HG03575 (cell line): Measurements from ENCODE around the gene SPINK2.

Experiments used
- ATAC-seq: cut with Tn5 transposase; IDR thresholded peaks from one replicate; pipeline ENCODE4 v1.9.1; 2021; ENCODE audit not compliant: unreplicated experiment, insufficient number of reproducible peaks, low FRiP score; ENCODE audit errors: extremely low read depth

The SPINK2 gene

GRCh38 chr4:56804551-56804950, 16.9 kb downstream of the SPINK2 start:
- no peak for ATAC-seq

DNA sequence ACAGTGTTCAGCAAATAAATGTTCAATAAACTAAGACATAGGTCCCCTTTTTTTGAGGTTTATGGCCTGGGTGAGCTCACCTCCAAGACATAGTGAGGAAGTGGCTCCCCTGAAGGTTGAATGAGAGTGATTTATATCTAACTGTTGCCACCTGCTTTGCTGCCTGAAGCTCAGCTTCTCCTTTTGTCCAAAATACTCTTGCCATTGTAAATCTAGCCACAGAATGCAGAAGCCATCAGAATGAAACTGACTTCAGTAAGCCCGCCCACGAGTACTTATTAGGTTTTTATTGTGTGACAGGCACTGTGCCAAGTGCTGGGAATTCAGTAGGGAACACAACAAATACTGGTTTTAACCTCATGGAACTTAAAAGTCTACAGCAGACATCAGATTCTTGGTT, 18.0 kb downstream of the SPINK2 start:
- ATAC-seq = peak; percentile 67

DNA sequence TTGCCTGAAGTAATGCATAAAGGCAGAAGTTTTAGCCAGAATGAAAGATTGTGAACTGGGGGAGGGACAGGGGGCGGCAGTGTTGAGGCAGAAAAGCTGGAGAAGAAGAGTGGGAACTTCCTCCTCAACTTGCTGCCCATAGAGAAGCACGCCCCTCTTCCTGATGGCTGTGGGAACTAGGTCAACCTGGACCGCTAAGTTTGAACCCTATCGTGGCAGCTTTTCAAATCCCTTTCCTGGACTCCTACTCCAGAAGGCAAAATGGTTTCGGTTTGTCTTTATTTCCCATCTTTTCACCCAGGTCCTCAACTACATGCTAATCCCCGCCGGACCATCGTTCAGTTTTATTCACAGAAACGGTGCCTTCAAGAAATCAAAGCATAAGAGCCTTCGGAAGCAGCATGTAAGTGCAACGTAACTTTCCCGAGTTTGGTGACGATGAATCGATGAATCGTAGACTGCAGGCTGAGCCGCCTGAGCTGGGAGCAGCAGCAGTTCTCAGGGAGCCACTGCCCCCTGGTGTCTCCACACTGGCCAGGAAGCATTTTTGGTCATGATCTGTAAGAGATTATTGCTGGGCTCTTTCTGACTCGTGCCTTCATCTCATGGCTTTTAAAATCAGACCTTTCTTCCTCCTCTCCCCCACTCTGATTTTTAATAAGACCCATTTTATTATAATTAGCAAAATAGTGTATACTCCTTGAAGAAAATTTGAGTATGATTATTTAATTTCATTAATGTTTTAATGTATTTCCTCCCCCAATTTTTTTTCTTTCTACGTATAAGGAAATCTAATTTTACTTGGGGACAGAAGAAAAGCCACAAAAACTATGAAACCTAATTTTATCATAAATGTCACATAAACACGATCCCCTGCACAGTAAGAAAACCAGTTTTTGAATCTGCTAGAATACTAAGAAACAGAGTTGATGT, 21.4 kb downstream of the SPINK2 start:
- ATAC-seq = peak; percentile 72

- no peak for ATAC-seq
These were observed 22.2 kb downstream of the SPINK2 start for GRCh38 chr4:56799161-56799759.

GRCh38 chr4:56796211-56796610, 25.3 kb downstream of the SPINK2 start:
- no peak for ATAC-seq

GRCh38 chr4:56791316-56791715, 30.2 kb downstream of the SPINK2 start:
- no peak for ATAC-seq

- no peak for ATAC-seq
These were observed 30.8 kb downstream of the SPINK2 start for GRCh38 chr4:56790691-56791091.

GRCh38 chr4:56788081-56788480, 33.4 kb downstream of the SPINK2 start:
- ATAC-seq = no peak

- no peak for ATAC-seq
These were observed 34.1 kb downstream of the SPINK2 start for GRCh38 chr4:56787380-56787779.

DNA sequence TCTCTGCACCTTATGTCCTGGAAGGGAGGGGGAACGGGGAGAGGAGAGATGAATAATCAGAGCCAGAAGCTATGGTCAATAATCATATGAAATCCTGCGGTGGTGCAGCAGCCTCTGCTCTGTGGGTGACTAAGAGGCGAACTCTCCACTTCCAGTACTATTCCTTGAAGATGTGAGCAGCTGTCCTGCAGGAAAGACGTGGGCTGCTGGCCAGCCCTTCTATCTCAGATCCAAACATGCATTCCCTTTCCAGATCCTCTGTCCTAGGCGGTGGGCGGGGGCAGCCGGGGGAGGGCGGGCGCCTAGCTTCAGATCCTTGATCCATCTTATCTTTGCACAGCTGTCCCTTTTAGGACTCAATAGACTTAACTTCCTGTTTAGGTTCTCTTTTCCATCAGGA, 34.5 kb downstream of the SPINK2 start:
- ATAC-seq = no peak

GRCh38 chr4:56783986-56784385, 37.5 kb downstream of the SPINK2 start:
- no peak for ATAC-seq

- no peak for ATAC-seq
These were observed 39.5 kb downstream of the SPINK2 start for GRCh38 chr4:56782019-56782418.

DNA sequence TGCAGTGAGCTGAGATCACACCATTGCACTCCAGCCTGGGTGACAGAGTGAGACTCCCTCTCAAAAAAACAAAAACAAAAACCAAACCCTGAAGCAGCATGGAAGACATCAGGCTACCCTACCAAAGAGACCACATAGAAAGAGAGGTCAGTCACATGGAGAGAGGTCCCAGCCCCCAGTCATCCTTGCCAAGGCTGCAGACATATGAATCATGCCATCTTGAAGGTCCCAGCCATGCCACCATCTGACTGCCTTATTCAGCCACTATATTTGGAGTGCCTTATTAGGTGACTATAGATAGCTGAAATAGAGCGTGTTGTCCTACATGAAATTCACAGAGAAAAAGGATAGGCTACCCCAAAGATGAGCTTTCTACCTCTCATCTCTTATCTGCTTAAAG, 48.2 kb downstream of the SPINK2 start:
- no peak for ATAC-seq

- ATAC-seq = no peak
These were observed 49.4 kb downstream of the SPINK2 start for GRCh38 chr4:56772134-56772533.

DNA sequence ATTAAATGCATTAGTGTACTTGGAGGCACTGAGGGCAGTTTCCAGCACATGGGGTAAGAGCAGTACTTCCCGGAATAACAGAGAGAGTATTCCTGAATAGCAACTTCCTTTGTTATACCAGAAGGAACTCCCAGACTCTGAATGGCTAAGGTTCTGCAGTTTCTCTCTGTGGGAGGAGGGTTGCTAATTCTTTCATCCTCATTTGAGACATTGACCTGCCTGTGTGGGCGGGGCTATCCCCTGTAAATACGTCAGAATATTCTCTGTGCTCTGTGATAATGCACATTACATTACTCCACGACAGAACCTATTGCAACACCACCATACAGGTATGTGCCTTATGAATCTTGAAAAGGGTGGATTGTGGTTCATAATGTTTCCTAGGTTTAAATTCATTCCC, 52.7 kb downstream of the SPINK2 start:
- ATAC-seq = no peak

GRCh38 chr4:56768316-56768715, 53.2 kb downstream of the SPINK2 start:
- no peak for ATAC-seq

- ATAC-seq = no peak
These were observed 53.9 kb downstream of the SPINK2 start for GRCh38 chr4:56767567-56767966.

GRCh38 chr4:56764775-56765174, 56.7 kb downstream of the SPINK2 start:
- no peak for ATAC-seq

GRCh38 chr4:56764223-56764622, 57.3 kb downstream of the SPINK2 start:
- ATAC-seq = no peak

- ATAC-seq = no peak
These were observed 58.8 kb downstream of the SPINK2 start for GRCh38 chr4:56762484-56763250.
